CD4-positive, CD25-positive, alpha-beta regulatory T cell (primary cell): Measurements from ENCODE around the gene CDK6. TPM values are rescaled to one million over a fixed set of nuclear protein-coding genes. Genes with fewer than 3 reads are reported as not detected.
"Not testable (repeated sequence)": the region's sequence is repeated elsewhere in the genome, so short reads cannot be mapped to it uniquely, and the experiment has no call there.

Experiments used
- ATAC-seq, 2 donors: fragments of 150-1000 bp; cut with Tn5 transposase; one replicate each; pipeline ENCODE4 v1.10.0; 2021; ENCODE audit warnings: low read depth in 2 of 2, moderate number of reproducible peaks in 2 of 2, moderate library complexity in 1 of 2
- DNase-seq, 3 donors: peaks; one replicate each; pipeline versions ENCODE4 v3.0.0 to v3.0.0-alpha.2; 2012 to 2022; ENCODE audit warnings: mixed read lengths in 1 of 3
- H3K27ac ChIP-seq: one replicate; pipeline ENCODE4 v1.7.0; 2013; ENCODE audit warnings: mild to moderate bottlenecking, low read length; ENCODE audit not compliant: insufficient read depth, poor library complexity, severe bottlenecking
- H3K27me3 ChIP-seq: one replicate; pipeline ENCODE4 v1.7.0; 2013; ENCODE audit warnings: low read length; ENCODE audit not compliant: control insufficient read depth, insufficient read depth
- H3K36me3 ChIP-seq: one replicate; pipeline ENCODE4 v1.7.0; 2013; ENCODE audit warnings: mild to moderate bottlenecking, low read length, moderate library complexity; ENCODE audit not compliant: control insufficient read depth, insufficient read depth
- H3K4me1 ChIP-seq: 2 replicates; pipeline ENCODE4 v1.7.0; 2013; ENCODE audit warnings: mild to moderate bottlenecking, low read length; ENCODE audit not compliant: insufficient read depth, control insufficient read depth, poor library complexity, severe bottlenecking
- H3K4me3 ChIP-seq: one replicate; pipeline ENCODE4 v1.7.0; 2013; ENCODE audit warnings: low read depth, mild to moderate bottlenecking, low read length, moderate library complexity
- H3K9me3 ChIP-seq, 2 experiments: 1 replicate in 1 of 2; 2 replicates in 1 of 2; pipeline ENCODE4 v1.7.0; 2013; ENCODE audit warnings: low read length in 2 of 2, mild to moderate bottlenecking in 1 of 2, moderate library complexity in 1 of 2; ENCODE audit not compliant: control insufficient read depth in 2 of 2
- H3K27ac Mint-ChIP-seq, 3 donors: one replicate each; pipeline ENCODE4 v1.8.0; 2020 to 2022; ENCODE audit warnings: mild to moderate bottlenecking in 3 of 3, mixed read lengths in 3 of 3, moderate library complexity in 2 of 3
- H3K27me3 Mint-ChIP-seq: one replicate; pipeline ENCODE4 v1.8.0; 2022; ENCODE audit warnings: mild to moderate bottlenecking, mixed read lengths
- H3K36me3 Mint-ChIP-seq: one replicate; pipeline ENCODE4 v1.8.0; 2020; ENCODE audit warnings: mixed read lengths
- H3K4me1 Mint-ChIP-seq, 4 donors: one replicate each; pipeline ENCODE4 v1.8.0; 2020 to 2022; ENCODE audit warnings: mixed read lengths in 4 of 4, mild to moderate bottlenecking in 1 of 4
- H3K4me3 Mint-ChIP-seq, 4 donors: one replicate each; pipeline ENCODE4 v1.8.0; 2020 to 2022; ENCODE audit warnings: mild to moderate bottlenecking in 4 of 4, mixed read lengths in 4 of 4, moderate library complexity in 3 of 4
- H3K9me3 Mint-ChIP-seq, 7 donors: one replicate each; pipeline ENCODE4 v1.8.0; 2020 to 2022; ENCODE audit warnings: mixed read lengths in 7 of 7, mild to moderate bottlenecking in 3 of 7, moderate library complexity in 2 of 7
- polyA plus RNA-seq, 4 donors: library from polyadenylated mRNA; unstranded; fragments of 300-500 nt; fragmentation: Illumina TruSeq; gene quantifications; one replicate each; pipeline ENCODE4 v1.2.3, GENCODE V29; 2021
- total RNA-seq: library from RNA; stranded (reverse); gene quantifications from one replicate; pipeline ENCODE4 v1.2.3, GENCODE V29; 2022

The CDK6 gene
- total and polyA plus RNA-seq, 5 donors from 2014 or later = 5.5 to 32.6 (median 9.1) TPM

DNA sequence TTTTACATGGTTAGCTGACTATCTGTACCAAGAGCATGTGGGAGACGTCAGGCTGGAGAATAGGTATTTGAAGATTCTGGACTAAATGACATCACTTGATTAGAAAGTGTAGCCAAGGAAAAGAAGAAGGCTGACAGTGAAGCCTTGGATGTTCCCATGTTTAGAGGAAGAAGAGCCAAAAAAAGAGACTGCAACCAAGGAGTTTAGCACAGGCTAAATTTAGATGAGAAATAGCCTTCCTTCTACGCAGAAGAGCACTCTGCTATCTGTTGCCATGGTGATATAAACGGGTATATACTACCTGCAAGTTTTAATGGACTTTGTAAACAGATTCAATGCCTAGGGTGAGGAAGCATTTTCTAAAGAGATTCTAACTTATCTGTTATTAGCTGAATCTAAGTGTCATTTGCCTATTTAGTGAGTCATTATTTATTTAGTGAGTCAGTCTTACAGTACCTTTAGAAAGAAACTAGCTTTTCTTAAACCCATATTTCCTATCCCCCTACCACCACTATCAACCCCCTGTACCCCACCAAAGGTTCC is 69.8 kb downstream of the CDK6 start:
- no peak for ATAC-seq
- Histone ChIP-seq H3K4me3 (no peak overlapping the region), H3K9me3 (no peaks in the 10 kb centered on the region), H3K27ac (no peak overlapping the region), H3K4me1 (no peaks in the 10 kb centered on the region), H3K36me3 (no peaks in the 10 kb centered on the region), H3K27me3 (no peaks in the 10 kb centered on the region)
- H3K9me3 Mint-ChIP-seq = peaks cover 0 to 2% (median 0%) of the 10 kb centered on the region in 7 donors
- peaks cover 16 to 44% (median 27%) of the 10 kb centered on the region in 4 donors for H3K4me1 Mint-ChIP-seq
- H3K36me3 Mint-ChIP-seq = peaks cover 33% of the 10 kb centered on the region
- H3K4me3 Mint-ChIP-seq = no peak overlapping the region
- H3K27me3 Mint-ChIP-seq = no peaks in the 10 kb centered on the region
- DNase-seq = no peak
- peak overlapping the region in 1 of 3 donors; percentile 8 for H3K27ac Mint-ChIP-seq

DNA sequence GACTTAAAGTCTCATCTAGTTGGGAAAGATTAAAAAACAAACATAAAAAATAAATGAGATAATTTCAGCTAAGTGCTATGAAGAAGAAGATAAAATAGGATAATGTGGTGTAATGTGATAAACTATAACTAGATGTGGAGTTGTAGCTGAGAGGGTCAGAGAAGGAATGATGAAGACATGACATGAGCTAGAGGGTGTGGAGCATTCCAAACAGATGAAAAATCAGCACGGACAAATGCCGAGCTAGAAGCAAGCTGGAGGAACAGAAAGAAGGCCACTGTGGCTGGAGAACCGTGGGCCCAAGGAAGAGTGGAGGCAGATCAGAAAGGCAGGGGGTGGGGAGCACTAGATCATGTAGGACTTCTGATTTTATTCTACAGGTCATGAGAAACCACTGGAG is 70.6 kb downstream of the CDK6 start:
- Mint-ChIP-seq H3K36me3 (peaks cover 33% of the 10 kb centered on the region), H3K9me3 (peaks cover 0 to 2% (median 0%) of the 10 kb centered on the region in 7 donors), H3K27ac (peak overlapping the region in 1 of 3 donors; percentile 8), H3K4me3 (no peak overlapping the region), H3K4me1 (peaks cover 19 to 44% (median 28%) of the 10 kb centered on the region in 4 donors), H3K27me3 (no peaks in the 10 kb centered on the region)
- no peaks in the 10 kb centered on the region for H3K36me3 ChIP-seq
- no peaks in the 10 kb centered on the region for H3K27me3 ChIP-seq
- H3K4me1 ChIP-seq = no peaks in the 10 kb centered on the region
- no peak overlapping the region for H3K4me3 ChIP-seq
- no peaks in the 10 kb centered on the region for H3K9me3 ChIP-seq
- no peak overlapping the region for H3K27ac ChIP-seq
- DNase-seq (no peak), ATAC-seq (no peak)

- no peaks in the 10 kb centered on the region for H3K36me3 ChIP-seq
- ATAC-seq = no peak
- Mint-ChIP-seq H3K36me3 (peaks cover 35% of the 10 kb centered on the region), H3K9me3 (no peaks in the 10 kb centered on the region), H3K4me3 (no peak overlapping the region), H3K27me3 (no peaks in the 10 kb centered on the region), H3K27ac (no peak overlapping the region), H3K4me1 (peaks cover 19 to 34% (median 28%) of the 10 kb centered on the region in 4 donors)
- no peaks in the 10 kb centered on the region for H3K9me3 ChIP-seq
- DNase-seq = no peak
- H3K4me3 ChIP-seq = no peak overlapping the region
- H3K27me3 ChIP-seq = no peaks in the 10 kb centered on the region
- no peak overlapping the region for H3K27ac ChIP-seq
- no peaks in the 10 kb centered on the region for H3K4me1 ChIP-seq
Observed at GRCh38 chr7:92763636-92764423, 72.5 kb downstream of the CDK6 start.

DNA sequence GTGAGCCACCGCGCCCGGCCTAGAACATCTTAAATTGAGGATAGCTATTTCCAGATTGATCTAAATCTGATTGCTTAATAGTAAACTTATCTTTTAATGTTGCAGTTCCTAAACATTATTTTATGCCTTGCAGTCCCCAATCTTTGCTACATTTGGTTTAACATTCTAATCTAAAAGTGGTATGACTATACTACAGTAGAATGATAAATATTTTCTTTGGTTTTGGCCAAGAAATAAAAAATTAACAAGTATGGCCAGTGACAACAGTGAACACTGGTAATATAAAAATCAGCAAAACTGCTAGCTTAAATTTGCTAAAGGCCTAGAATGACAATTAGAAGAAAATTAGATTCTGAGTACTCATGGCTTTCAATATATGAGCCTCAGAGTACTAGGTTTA is 73.5 kb downstream of the CDK6 start:
- Histone ChIP-seq H3K4me3 (no peak overlapping the region), H3K36me3 (no peaks in the 10 kb centered on the region), H3K4me1 (no peaks in the 10 kb centered on the region), H3K9me3 (no peaks in the 10 kb centered on the region), H3K27me3 (no peaks in the 10 kb centered on the region), H3K27ac (no peak overlapping the region)
- ATAC-seq (no peak), DNase-seq (no peak)
- H3K36me3 Mint-ChIP-seq = peaks cover 33% of the 10 kb centered on the region
- H3K4me1 Mint-ChIP-seq = peaks cover 14 to 25% (median 22%) of the 10 kb centered on the region in 4 donors
- H3K4me3 Mint-ChIP-seq = no peak overlapping the region
- H3K27me3 Mint-ChIP-seq = no peaks in the 10 kb centered on the region
- no peaks in the 10 kb centered on the region for H3K9me3 Mint-ChIP-seq
- H3K27ac Mint-ChIP-seq = peak overlapping the region in 1 of 3 donors; percentile 5

GRCh38 chr7:92761391-92762097 is 74.8 kb downstream of the CDK6 start:
- Mint-ChIP-seq H3K4me3 (no peak overlapping the region), H3K9me3 (no peaks in the 10 kb centered on the region), H3K27me3 (no peaks in the 10 kb centered on the region), H3K4me1 (peaks cover 9 to 17% (median 12%) of the 10 kb centered on the region in 4 donors), H3K27ac (peak overlapping the region in 1 of 3 donors; percentile 22), H3K36me3 (peaks cover 24% of the 10 kb centered on the region)
- ATAC-seq = no peak
- no peaks in the 10 kb centered on the region for H3K36me3 ChIP-seq
- no peak overlapping the region for H3K27ac ChIP-seq
- DNase-seq = no peak
- no peaks in the 10 kb centered on the region for H3K27me3 ChIP-seq
- H3K4me3 ChIP-seq = no peak overlapping the region
- no peaks in the 10 kb centered on the region for H3K9me3 ChIP-seq
- no peaks in the 10 kb centered on the region for H3K4me1 ChIP-seq

DNA sequence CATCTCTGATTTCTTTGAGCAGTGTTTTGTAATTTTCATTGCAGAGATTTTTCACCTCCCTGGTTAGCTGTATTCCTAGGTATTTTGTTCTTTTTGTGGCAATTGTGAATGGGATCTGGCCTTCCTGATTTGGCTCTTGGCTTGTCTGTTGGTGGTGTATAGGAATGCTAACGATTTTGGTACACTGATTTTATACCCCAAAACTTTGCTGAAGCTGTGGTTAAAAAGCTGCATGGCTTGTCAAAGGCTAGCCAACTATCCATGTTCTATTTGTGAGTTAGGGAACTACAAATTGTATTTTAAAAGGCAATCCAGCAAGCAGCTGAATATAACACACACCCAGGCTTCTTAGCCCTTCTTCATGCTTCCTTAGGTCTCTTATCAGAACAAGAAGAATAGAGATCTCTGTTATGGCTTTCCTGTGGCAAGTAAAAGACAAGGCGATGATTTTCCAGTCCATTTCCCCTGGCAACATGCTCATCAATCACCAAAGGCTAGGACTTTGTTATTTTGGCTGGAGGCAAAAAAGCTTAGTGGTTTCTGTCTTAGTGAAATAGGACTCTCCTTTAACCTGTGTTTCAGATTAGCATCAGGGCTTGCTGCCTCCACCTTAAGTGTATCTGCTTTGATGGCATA is 77.5 kb downstream of the CDK6 start:
- H3K27ac Mint-ChIP-seq = no peak overlapping the region
- H3K36me3 ChIP-seq = no peaks in the 10 kb centered on the region
- H3K4me3 Mint-ChIP-seq = no peak overlapping the region
- peaks cover 4 to 20% (median 11%) of the 10 kb centered on the region in 4 donors for H3K4me1 Mint-ChIP-seq
- no peaks in the 10 kb centered on the region for H3K27me3 Mint-ChIP-seq
- H3K27me3 ChIP-seq = no peaks in the 10 kb centered on the region
- no peaks in the 10 kb centered on the region for H3K9me3 ChIP-seq
- no peak overlapping the region for H3K4me3 ChIP-seq
- H3K36me3 Mint-ChIP-seq = peaks cover 8% of the 10 kb centered on the region
- H3K27ac ChIP-seq = no peak overlapping the region
- DNase-seq (no peak), ATAC-seq (no peak)
- no peaks in the 10 kb centered on the region for H3K4me1 ChIP-seq
- H3K9me3 Mint-ChIP-seq = no peaks in the 10 kb centered on the region

GRCh38 chr7:92757311-92757910 is 79.0 kb downstream of the CDK6 start:
- H3K27ac ChIP-seq, H3K9me3 Mint-ChIP-seq, ATAC-seq, H3K27me3 Mint-ChIP-seq, H3K4me1 ChIP-seq, H3K36me3 ChIP-seq, H3K4me3 ChIP-seq, H3K27ac Mint-ChIP-seq, H3K36me3 Mint-ChIP-seq, DNase-seq, H3K4me3 Mint-ChIP-seq, H3K9me3 ChIP-seq, H3K27me3 ChIP-seq: not testable (repeated sequence)
- H3K4me1 Mint-ChIP-seq = peaks cover 4 to 25% (median 12%) of the 10 kb centered on the region in 4 donors
